Loucy (cell line): ENCODE measurements around the gene RNASE12.

Experiments used
- H2AFZ ChIP-seq: fragments of 200-600 bp; sonication (generic); 2 replicates; pipeline ENCODE4 v1.6.0; 2016; ENCODE audit warnings: antibody characterized with exemption, mild to moderate bottlenecking, low read length, moderate library complexity
- H3F3A ChIP-seq: fragments of 200-600 bp; 2 replicates; pipeline ENCODE4 v1.6.0; 2016; ENCODE audit warnings: antibody characterized with exemption, low read depth, mild to moderate bottlenecking
- H3K27me3 ChIP-seq: fragments of 200-600 bp; sonication (generic); 2 replicates; pipeline ENCODE4 v1.6.1; 2014; ENCODE audit warnings: low read length, mild to moderate bottlenecking; ENCODE audit not compliant: insufficient read depth, poor library complexity, severe bottlenecking
- H3K36me3 ChIP-seq: fragments of 200-600 bp; sonication (generic); 2 replicates; pipeline ENCODE4 v1.6.1; 2016; ENCODE audit warnings: low read length; ENCODE audit not compliant: insufficient read depth
- H3K4me1 ChIP-seq: fragments of 200-600 bp; sonication (generic); 2 replicates; pipeline ENCODE4 v1.5.1; 2014; ENCODE audit warnings: low read length, mild to moderate bottlenecking; ENCODE audit not compliant: insufficient read depth, poor library complexity, severe bottlenecking
- H3K4me2 ChIP-seq: fragments of 200-600 bp; sonication (generic); 2 replicates; pipeline ENCODE4 v1.6.0; 2014; ENCODE audit warnings: antibody characterized with exemption, low read length, low read depth, mild to moderate bottlenecking; ENCODE audit not compliant: poor library complexity, severe bottlenecking
- H3K4me3 ChIP-seq: fragments of 200-600 bp; sonication (generic); 2 replicates; pipeline ENCODE4 v1.5.1; 2014; ENCODE audit warnings: low read length, mild to moderate bottlenecking, mixed read lengths; ENCODE audit not compliant: poor library complexity, severe bottlenecking
- H3K79me2 ChIP-seq: fragments of 200-600 bp; sonication (generic); 2 replicates; pipeline ENCODE4 v1.6.1; 2014; ENCODE audit warnings: low read length; ENCODE audit not compliant: insufficient read depth
- H3K9ac ChIP-seq: fragments of 200-600 bp; sonication (generic); 2 replicates; pipeline ENCODE4 v1.6.0; 2014; ENCODE audit warnings: mild to moderate bottlenecking, low read depth, low read length, moderate library complexity; ENCODE audit not compliant: poor library complexity, severe bottlenecking
- H3K9me2 ChIP-seq: fragments of 200-600 bp; sonication (generic); replicated peaks from 2 replicates; pipeline ENCODE4 v1.6.1; 2016; ENCODE audit warnings: low read depth, low read length, mixed read lengths
- H3K9me3 ChIP-seq: fragments of 200-600 bp; sonication (generic); 2 replicates; pipeline ENCODE4 v1.6.1; 2014; ENCODE audit warnings: mild to moderate bottlenecking, antibody characterized with exemption, low read length, low read depth; ENCODE audit not compliant: insufficient read depth
- H4K20me1 ChIP-seq: fragments of 200-600 bp; sonication (generic); 2 replicates; pipeline ENCODE4 v1.6.0; 2014; ENCODE audit warnings: antibody characterized with exemption, low read length, mild to moderate bottlenecking; ENCODE audit not compliant: insufficient read depth, poor library complexity, severe bottlenecking
- EZH2phosphoT487 ChIP-seq: fragments of 200-600 bp; IDR thresholded peaks from 2 replicates; pipeline ENCODE4 v1.6.1; 2018; ENCODE audit warnings: antibody characterized with exemption, mild to moderate bottlenecking, moderate library complexity, borderline replicate concordance
- TF ChIP-seq, protein P1 (sequence below): fragments of 200-600 bp; sonication (generic); conservative IDR thresholded peaks from 2 replicates; pipeline ENCODE4 v1.5.1; 2014; ENCODE audit warnings: mild to moderate bottlenecking, antibody characterized with exemption, low read length

The RNASE12 gene

DNA sequence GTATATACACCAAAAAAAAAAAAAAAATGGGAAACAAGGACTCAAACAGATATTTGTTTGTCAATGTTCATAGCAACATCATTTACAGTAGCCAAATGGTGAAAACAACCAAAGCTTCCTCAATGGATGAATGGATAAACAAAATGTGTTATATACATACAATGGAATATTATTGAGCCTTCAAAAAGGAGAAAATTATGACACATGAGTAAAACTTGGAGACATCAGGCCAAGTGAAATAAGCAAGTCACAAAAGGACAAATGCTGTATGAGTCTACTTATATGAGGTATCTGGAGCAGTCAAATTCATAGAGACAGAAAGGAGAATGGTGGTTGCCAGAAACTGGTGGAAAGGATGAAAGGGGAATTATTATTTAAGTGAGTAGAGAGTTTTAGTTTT, 38.2 kb downstream of the RNASE12 start:
- H3K9me2 ChIP-seq, result no peaks in the 10 kb centered on the region
- H3K9ac ChIP-seq, result no peak overlapping the region
- H3K36me3 ChIP-seq, result no peaks in the 10 kb centered on the region
- H3F3A ChIP-seq, result no peaks in the 10 kb centered on the region
- no peaks in the 10 kb centered on the region for H4K20me1 ChIP-seq
- no peaks in the 10 kb centered on the region for H3K79me2 ChIP-seq
- H3K9me3 ChIP-seq, result no peaks in the 10 kb centered on the region
- no peak overlapping the region for H3K4me3 ChIP-seq
- H2AFZ ChIP-seq, result no peak overlapping the region
- no peaks in the 10 kb centered on the region for H3K27me3 ChIP-seq
- no peak for TF ChIP-seq EZH2phosphoT487
- TF ChIP-seq, protein P1, sequence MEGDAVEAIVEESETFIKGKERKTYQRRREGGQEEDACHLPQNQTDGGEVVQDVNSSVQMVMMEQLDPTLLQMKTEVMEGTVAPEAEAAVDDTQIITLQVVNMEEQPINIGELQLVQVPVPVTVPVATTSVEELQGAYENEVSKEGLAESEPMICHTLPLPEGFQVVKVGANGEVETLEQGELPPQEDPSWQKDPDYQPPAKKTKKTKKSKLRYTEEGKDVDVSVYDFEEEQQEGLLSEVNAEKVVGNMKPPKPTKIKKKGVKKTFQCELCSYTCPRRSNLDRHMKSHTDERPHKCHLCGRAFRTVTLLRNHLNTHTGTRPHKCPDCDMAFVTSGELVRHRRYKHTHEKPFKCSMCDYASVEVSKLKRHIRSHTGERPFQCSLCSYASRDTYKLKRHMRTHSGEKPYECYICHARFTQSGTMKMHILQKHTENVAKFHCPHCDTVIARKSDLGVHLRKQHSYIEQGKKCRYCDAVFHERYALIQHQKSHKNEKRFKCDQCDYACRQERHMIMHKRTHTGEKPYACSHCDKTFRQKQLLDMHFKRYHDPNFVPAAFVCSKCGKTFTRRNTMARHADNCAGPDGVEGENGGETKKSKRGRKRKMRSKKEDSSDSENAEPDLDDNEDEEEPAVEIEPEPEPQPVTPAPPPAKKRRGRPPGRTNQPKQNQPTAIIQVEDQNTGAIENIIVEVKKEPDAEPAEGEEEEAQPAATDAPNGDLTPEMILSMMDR, result no peak
- H3K4me1 ChIP-seq, result no peaks in the 10 kb centered on the region
- no peak overlapping the region for H3K4me2 ChIP-seq

DNA sequence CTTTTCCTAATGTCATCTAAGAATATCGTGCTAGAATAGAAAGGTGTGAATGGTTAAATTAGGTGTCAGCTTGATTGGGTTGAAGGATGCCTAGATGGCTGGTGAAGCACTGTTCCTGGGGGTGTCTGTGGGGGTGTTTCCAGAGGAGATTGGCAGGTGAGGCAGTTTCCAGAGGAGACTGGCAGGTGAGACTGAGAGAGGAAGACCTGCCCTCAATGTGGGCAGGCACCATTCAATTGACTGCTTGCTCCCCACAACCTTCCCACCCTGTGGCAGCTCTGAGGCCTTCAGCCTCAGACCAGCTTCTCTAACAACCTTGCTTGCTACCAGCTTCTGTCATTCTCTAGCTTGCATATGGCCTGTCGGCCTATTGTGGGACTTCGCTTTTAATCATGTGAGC, 39.6 kb downstream of the RNASE12 start:
- Histone ChIP-seq H3K4me1 (no peaks in the 10 kb centered on the region), H2AFZ (no peak overlapping the region), H3F3A (no peaks in the 10 kb centered on the region), H3K4me2 (no peak overlapping the region), H4K20me1 (no peaks in the 10 kb centered on the region), H3K9me3 (no peaks in the 10 kb centered on the region), H3K27me3 (no peaks in the 10 kb centered on the region), H3K4me3 (no peak overlapping the region), H3K9me2 (no peaks in the 10 kb centered on the region), H3K79me2 (no peaks in the 10 kb centered on the region), H3K9ac (no peak overlapping the region), H3K36me3 (no peaks in the 10 kb centered on the region)
- TF ChIP-seq EZH2phosphoT487, result no peak
- TF ChIP-seq, protein P1, result no peak

DNA sequence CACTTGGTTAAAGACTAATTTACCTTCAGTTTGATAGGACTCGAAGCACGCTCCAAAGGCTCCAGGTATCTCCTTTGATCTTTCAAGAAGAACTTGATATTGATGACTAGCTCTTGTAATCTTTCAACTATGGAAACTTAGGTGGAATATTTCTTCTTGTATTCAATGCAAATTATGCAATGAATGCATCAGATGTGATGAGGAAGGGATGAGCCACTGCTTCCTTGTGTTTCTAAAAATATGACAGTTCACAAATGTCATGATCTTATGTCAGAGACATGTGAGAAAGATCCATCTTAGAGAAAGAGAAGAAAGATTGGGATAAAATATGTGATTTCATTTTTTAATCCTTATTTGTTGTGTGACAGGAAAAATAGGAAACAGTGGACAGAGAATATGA, 40.2 kb downstream of the RNASE12 start:
- H3K9ac ChIP-seq, result no peak overlapping the region
- H3K9me3 ChIP-seq, result no peaks in the 10 kb centered on the region
- H3K4me2 ChIP-seq, result no peak overlapping the region
- H3K4me1 ChIP-seq, result no peaks in the 10 kb centered on the region
- H2AFZ ChIP-seq, result no peak overlapping the region
- TF ChIP-seq, protein P1, result no peak
- TF ChIP-seq EZH2phosphoT487, result no peak
- H3K36me3 ChIP-seq, result no peaks in the 10 kb centered on the region
- no peaks in the 10 kb centered on the region for H3K79me2 ChIP-seq
- no peaks in the 10 kb centered on the region for H4K20me1 ChIP-seq
- H3K9me2 ChIP-seq, result no peaks in the 10 kb centered on the region
- H3K27me3 ChIP-seq, result no peaks in the 10 kb centered on the region
- no peak overlapping the region for H3K4me3 ChIP-seq
- no peaks in the 10 kb centered on the region for H3F3A ChIP-seq
